ENCODE data around the gene AIG1. TPM values are rescaled to one million over a fixed set of nuclear protein-coding genes. Genes with fewer than 3 reads are reported as not detected.

AIG1 gene
- total RNA-seq, 2 donors from 2014 or later, result 41.3 to 67.0 TPM

GRCh38 chr6:143369971-143370370 is 309.3 kb downstream of the AIG1 start:
- Histone ChIP-seq H3K27ac (no peak overlapping the region), H3K4me3 (no peak overlapping the region), H3K36me3 (no peaks in the 10 kb centered on the region), H3K27me3 (replicated peaks; ENCODE audit: insufficient read depth) (no peaks in the 10 kb centered on the region), H3K4me1 (replicated peaks) (no peaks in the 10 kb centered on the region), H3K9me3 (no peaks in the 10 kb centered on the region)
- TF ChIP-seq POLR2A (IDR thresholded peaks at IDR 0.05) (no peak), POLR2AphosphoS5 (IDR thresholded peaks at IDR 0.05) (no peak)
- TF ChIP-seq, protein P1, sequence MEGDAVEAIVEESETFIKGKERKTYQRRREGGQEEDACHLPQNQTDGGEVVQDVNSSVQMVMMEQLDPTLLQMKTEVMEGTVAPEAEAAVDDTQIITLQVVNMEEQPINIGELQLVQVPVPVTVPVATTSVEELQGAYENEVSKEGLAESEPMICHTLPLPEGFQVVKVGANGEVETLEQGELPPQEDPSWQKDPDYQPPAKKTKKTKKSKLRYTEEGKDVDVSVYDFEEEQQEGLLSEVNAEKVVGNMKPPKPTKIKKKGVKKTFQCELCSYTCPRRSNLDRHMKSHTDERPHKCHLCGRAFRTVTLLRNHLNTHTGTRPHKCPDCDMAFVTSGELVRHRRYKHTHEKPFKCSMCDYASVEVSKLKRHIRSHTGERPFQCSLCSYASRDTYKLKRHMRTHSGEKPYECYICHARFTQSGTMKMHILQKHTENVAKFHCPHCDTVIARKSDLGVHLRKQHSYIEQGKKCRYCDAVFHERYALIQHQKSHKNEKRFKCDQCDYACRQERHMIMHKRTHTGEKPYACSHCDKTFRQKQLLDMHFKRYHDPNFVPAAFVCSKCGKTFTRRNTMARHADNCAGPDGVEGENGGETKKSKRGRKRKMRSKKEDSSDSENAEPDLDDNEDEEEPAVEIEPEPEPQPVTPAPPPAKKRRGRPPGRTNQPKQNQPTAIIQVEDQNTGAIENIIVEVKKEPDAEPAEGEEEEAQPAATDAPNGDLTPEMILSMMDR (IDR thresholded peaks at IDR 0.05), result no peak
- intact Hi-C loops (cut with DNase I), result no loop called here
- no peak for DNase-seq (ENCODE audit: low spot score)
- 66% methylated on average over 3 of the region's 3 CpGs for WGBS

- no peaks in the 10 kb centered on the region for H3K4me1 ChIP-seq (replicated peaks)
- no peaks in the 10 kb centered on the region for H3K9me3 ChIP-seq
- no peak for DNase-seq (ENCODE audit: low spot score)
- H3K27me3 ChIP-seq (replicated peaks; ENCODE audit: insufficient read depth), result no peaks in the 10 kb centered on the region
- H3K27ac ChIP-seq, result no peak overlapping the region
- intact Hi-C loops (cut with DNase I), result no loop called here
- 79% methylated on average over 5 of the region's 5 CpGs for WGBS
- no peak for TF ChIP-seq POLR2A (IDR thresholded peaks at IDR 0.05)
- TF ChIP-seq, protein P1 (IDR thresholded peaks at IDR 0.05), result no peak
- TF ChIP-seq POLR2AphosphoS5 (IDR thresholded peaks at IDR 0.05), result no peak
- no peaks in the 10 kb centered on the region for H3K36me3 ChIP-seq
- H3K4me3 ChIP-seq, result no peak overlapping the region
These were observed 310.2 kb downstream of the AIG1 start for GRCh38 chr6:143370812-143371370.

- no peak for DNase-seq (ENCODE audit: low spot score)
- no peaks in the 10 kb centered on the region for H3K27me3 ChIP-seq (replicated peaks; ENCODE audit: insufficient read depth)
- no peak overlapping the region for H3K4me3 ChIP-seq
- no peak overlapping the region for H3K27ac ChIP-seq
- intact Hi-C loops (cut with DNase I), result no loop called here
- no peaks in the 10 kb centered on the region for H3K4me1 ChIP-seq (replicated peaks)
- 82% methylated on average over 7 of the region's 7 CpGs for WGBS
- no peaks in the 10 kb centered on the region for H3K36me3 ChIP-seq
- H3K9me3 ChIP-seq, result no peaks in the 10 kb centered on the region
- TF ChIP-seq, protein P1 (IDR thresholded peaks at IDR 0.05), result no peak
- TF ChIP-seq POLR2A (IDR thresholded peaks at IDR 0.05), result no peak
- no peak for TF ChIP-seq POLR2AphosphoS5 (IDR thresholded peaks at IDR 0.05)
These were observed 311.7 kb downstream of the AIG1 start for GRCh38 chr6:143372199-143372882.

GRCh38 chr6:143374014-143374413 is 313.3 kb downstream of the AIG1 start:
- Histone ChIP-seq H3K27ac (no peak overlapping the region), H3K4me1 (replicated peaks) (no peaks in the 10 kb centered on the region), H3K36me3 (no peaks in the 10 kb centered on the region), H3K4me3 (no peak overlapping the region), H3K27me3 (replicated peaks; ENCODE audit: insufficient read depth) (no peaks in the 10 kb centered on the region), H3K9me3 (no peaks in the 10 kb centered on the region)
- TF ChIP-seq POLR2AphosphoS5 (IDR thresholded peaks at IDR 0.05) (no peak), POLR2A (IDR thresholded peaks at IDR 0.05) (no peak)
- TF ChIP-seq, protein P1 (IDR thresholded peaks at IDR 0.05), result no peak
- 39% methylated on average over 2 of the region's 2 CpGs for WGBS
- intact Hi-C loops (cut with DNase I), result no loop called here
- no peak for DNase-seq (ENCODE audit: low spot score)
